ENCODE measurements around the gene C1orf232. TPM values are rescaled to one million over a fixed set of nuclear protein-coding genes. Genes with fewer than 3 reads are reported as not detected.

C1orf232 gene
- total and polyA plus RNA-seq, 9 of the 15 experiments (the other 6 are each of a cell fraction or from before 2014, with no cell fraction given), result not detected

- in situ Hi-C loops (cut with MboI) (no loop called here), intact Hi-C loops (cut with micrococcal nuclease) (no loop called here)
- Histone ChIP-seq H3K4me2 (ENCODE audit: insufficient read depth, low read length) (no peak overlapping the region), H3K9ac (ENCODE audit: insufficient read depth in 1 of 2, low read depth in 2 of 2, low read length in 2 of 2) (peak overlapping the region in 1 of 2 experiments; percentile 21; a peak in 1 of 4 replicates), H3K9me1 (ENCODE audit: control insufficient read depth, insufficient read depth, low read length) (peaks cover 4% of the 10 kb centered on the region), H4K20me1 (replicated peaks; ENCODE audit: control insufficient read depth, insufficient read depth, low read length) (no peaks in the 10 kb centered on the region), H3K79me2 (ENCODE audit: control insufficient read depth, insufficient read depth, low read length) (peaks cover 21% of the 10 kb centered on the region), H3K4me3 (no peak overlapping the region), H3K27me3 (ENCODE audit: control insufficient read depth in 2 of 2, insufficient read depth in 2 of 2, low read length in 2 of 2) (no peaks in the 10 kb centered on the region), H3K9me3 (replicated peaks; ENCODE audit: control insufficient read depth, insufficient read depth, low read depth, low read length) (no peaks in the 10 kb centered on the region), H3K27ac (ENCODE audit: extremely low read depth, low read depth, low read length) (no peak overlapping the region), H3K4me1 (replicated peaks in 1 of 2; ENCODE audit: control insufficient read depth in 2 of 2, insufficient read depth in 2 of 2, low read length in 2 of 2) (peaks cover 27 to 50% of the 10 kb centered on the region in 2 experiments), H3K36me3 (ENCODE audit: control insufficient read depth, insufficient read depth, low read length) (peaks cover 14% of the 10 kb centered on the region; the same call in 1 of the 3 replicates), H2AFZ (ENCODE audit: low read depth, low read length) (no peak overlapping the region)
- ChIA-PET CTCF (ENCODE audit: low intra/inter-chr PET ratio) (interaction anchor here (0.7 kb wide), 1 partner anchor 20 kb away, joined by 3 read pairs; no protein-coding TSS in a partner anchor), POLR2A (interaction anchor here (0.8 kb wide), 1 partner anchor 60 kb away, joined by 3 read pairs; no protein-coding TSS in a partner anchor)
- DNase-seq (ENCODE audit: extremely low read depth in 1 of 4, low spot score in 3 of 4), result no peak
- no TSS peak for BruUV-seq (replicated peaks)
- TF ChIP-seq RERE (CRISPR knock-in tag; IDR thresholded peaks at IDR 0.05; ENCODE audit: borderline replicate concordance), result no peak
- WGBS (ENCODE audit: insufficient coverage, low coverage, missing lambda C conversion rate), result 28% methylated on average over 4 of the region's 4 CpGs
- peak; percentile 48 for FAIRE-seq
- ATAC-seq, result no peak
These were observed 2.0 kb downstream of the C1orf232 start for GRCh38 chr1:26166719-26167281.
